GM21423 (cell line): ENCODE data around the gene ZNF264.
"Not testable (repeated sequence)": the region's sequence is repeated elsewhere in the genome, so short reads cannot be mapped to it uniquely, and the experiment has no call there.

Experiments
- ATAC-seq: cut with Tn5 transposase; IDR thresholded peaks from one replicate; pipeline ENCODE4 v1.9.1; 2021; ENCODE audit warnings: mild to moderate bottlenecking, moderate library complexity; ENCODE audit not compliant: unreplicated experiment

Gene ZNF264

GRCh38 chr19:57244513-57244912 lies 53.2 kb downstream of the ZNF264 start:
- no peak for ATAC-seq

GRCh38 chr19:57245066-57245465 lies 53.8 kb downstream of the ZNF264 start:
- ATAC-seq = no peak

GRCh38 chr19:57245959-57246358 lies 54.7 kb downstream of the ZNF264 start:
- no peak for ATAC-seq

DNA sequence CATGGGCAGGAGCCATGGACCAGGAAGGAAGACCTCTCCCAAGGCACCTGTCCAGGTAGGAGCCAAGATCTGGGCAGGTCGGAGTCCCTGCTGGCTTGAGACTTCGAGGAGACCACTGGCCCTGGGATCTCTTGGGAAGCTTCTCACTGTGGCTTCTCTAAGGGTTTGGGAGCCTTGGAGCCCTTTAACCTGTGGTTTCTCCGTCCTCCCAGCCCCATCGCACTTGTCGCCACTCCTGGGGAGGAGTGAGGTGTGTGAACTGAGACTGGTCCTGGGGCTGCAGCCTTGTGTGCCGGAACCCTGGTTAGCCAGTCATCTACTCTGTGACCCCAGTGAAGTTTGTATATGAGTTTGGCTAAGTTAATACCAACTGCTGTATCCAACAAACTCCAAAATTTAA lies 57.3 kb downstream of the ZNF264 start:
- no peak for ATAC-seq

GRCh38 chr19:57249329-57249728 lies 58.0 kb downstream of the ZNF264 start:
- no peak for ATAC-seq

DNA sequence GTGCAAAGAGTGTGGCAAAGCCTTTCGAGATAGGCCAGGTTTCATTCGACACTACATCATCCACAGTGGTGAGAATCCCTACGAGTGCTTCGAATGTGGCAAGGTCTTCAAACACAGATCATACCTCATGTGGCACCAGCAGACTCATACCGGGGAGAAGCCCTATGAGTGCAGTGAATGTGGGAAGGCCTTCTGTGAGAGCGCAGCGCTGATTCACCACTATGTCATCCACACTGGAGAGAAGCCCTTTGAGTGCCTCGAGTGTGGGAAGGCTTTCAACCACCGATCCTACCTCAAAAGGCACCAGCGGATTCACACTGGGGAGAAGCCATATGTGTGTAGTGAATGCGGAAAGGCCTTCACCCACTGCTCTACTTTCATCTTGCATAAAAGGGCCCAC lies 62.5 kb downstream of the ZNF264 start:
- ATAC-seq = not testable (repeated sequence)

DNA sequence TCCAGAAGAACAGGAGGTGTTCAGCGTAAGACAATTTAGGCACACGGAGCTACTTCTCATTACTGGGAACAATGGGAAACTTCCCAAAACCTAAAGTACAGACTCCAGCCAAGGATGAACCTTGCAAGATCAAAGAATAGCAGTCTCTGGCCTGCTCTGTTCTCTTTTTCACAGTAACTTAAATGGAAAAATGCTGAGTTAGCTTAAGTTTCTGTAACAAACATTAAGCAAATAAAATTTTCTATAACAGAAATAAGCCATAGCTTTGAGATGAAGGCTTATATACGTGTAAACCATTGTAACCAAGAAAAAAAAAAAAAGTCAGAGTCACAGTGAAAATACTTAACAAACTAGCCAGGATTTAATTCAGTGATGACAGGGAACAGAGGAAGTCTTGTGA lies 70.7 kb downstream of the ZNF264 start:
- ATAC-seq = no peak

GRCh38 chr19:57263244-57263741 lies 72.0 kb downstream of the ZNF264 start:
- ATAC-seq = no peak

GRCh38 chr19:57267291-57267690 lies 76.0 kb downstream of the ZNF264 start:
- no peak for ATAC-seq

GRCh38 chr19:57269515-57270250 lies 78.4 kb downstream of the ZNF264 start:
- ATAC-seq = no peak

DNA sequence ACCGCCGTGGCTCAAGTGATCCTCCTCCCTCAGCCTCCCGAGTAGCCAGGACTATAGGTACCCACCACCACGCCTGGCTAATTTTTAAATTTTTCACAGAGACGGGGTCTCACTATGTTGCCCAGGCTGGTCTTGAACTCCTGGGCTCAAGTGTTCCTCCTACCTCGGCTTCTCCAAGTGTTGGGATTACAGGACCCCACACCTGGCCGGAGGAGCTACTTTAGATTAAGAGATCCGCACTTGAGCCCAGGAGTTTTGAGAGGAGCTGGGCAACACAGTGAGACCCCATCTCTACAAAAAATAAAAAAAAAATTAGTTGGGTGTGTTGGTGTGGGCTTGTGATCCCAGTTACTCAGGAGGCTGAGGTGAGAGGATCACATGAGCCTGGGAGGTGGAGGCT lies 80.0 kb downstream of the ZNF264 start:
- no peak for ATAC-seq
